SK-N-SH (cell line): ENCODE data around the gene REV1. TPM values are rescaled to one million over a fixed set of nuclear protein-coding genes. Genes with fewer than 3 reads are reported as not detected.

Experiments used
- CTCF ChIA-PET: fragments of 300-600, 350-600 bp; formaldehyde crosslinking; extraction: SDS; loops from one replicate; lab custom pipeline; 2021; lab: Yijun Ruan, JAX
- POLR2A ChIA-PET: fragments of 350-600 bp; sonication (Branson Sonifier 250); formaldehyde crosslinking; extraction: SDS; loops from one replicate; lab custom pipeline; 2020; ENCODE audit warnings: antibody characterized with exemption, inconsistent platforms; lab: Yijun Ruan, JAX
- DNase-seq: peaks from one replicate; pipeline ENCODE4 v3.0.0; 2012
- H2AFZ ChIP-seq: fragments of 200-600 bp; sonication (generic); 2 replicates; pipeline ENCODE4 v1.8.1; 2016; ENCODE audit warnings: antibody characterized with exemption, mild to moderate bottlenecking, low read depth
- H3F3A ChIP-seq: fragments of 200-600 bp; sonication (generic); replicated peaks from 2 replicates; pipeline ENCODE3; 2016; ENCODE audit warnings: antibody characterized with exemption, mild to moderate bottlenecking; ENCODE audit not compliant: insufficient read depth
- H3K27ac ChIP-seq, 2 experiments: fragments of 200-500 bp in 1 of 2; fragments of 200-600 bp in 1 of 2; sonication (Bioruptor generic) in 1 of 2; sonication (generic), shearing (Covaris generic) in 1 of 2; 2 replicates each; pipeline versions ENCODE4 v1.5.1 to v1.6.1; 2014 to 2016; ENCODE audit warnings: low read depth in 2 of 2, inconsistent platforms in 1 of 2, low read length in 1 of 2, mild to moderate bottlenecking in 1 of 2, mixed read lengths in 1 of 2
- H3K27me3 ChIP-seq: fragments of 200-600 bp; sonication (generic), shearing (Covaris generic); 2 replicates; pipeline ENCODE4 v1.6.1; 2016; ENCODE audit warnings: mixed run types; ENCODE audit not compliant: insufficient read depth
- H3K36me3 ChIP-seq, 2 experiments: fragments of 200-500 bp in 1 of 2; fragments of 200-600 bp in 1 of 2; sonication (Bioruptor generic) in 1 of 2; sonication (generic) in 1 of 2; replicated peaks in 1 of 2; 2 replicates each; pipeline versions ENCODE3 to v1.5.1; 2014 to 2016; ENCODE audit warnings: low read length in 1 of 2, mild to moderate bottlenecking in 1 of 2; ENCODE audit not compliant: insufficient read depth in 2 of 2, control insufficient read depth in 1 of 2
- H3K4me1 ChIP-seq, 2 experiments: fragments of 200-500 bp in 1 of 2; fragments of 200-600 bp in 1 of 2; sonication (Bioruptor generic) in 1 of 2; sonication (generic), shearing (Covaris generic) in 1 of 2; 2 replicates each; pipeline versions ENCODE4 v1.5.1 to v1.6.1; 2014 to 2016; ENCODE audit warnings: low read depth in 1 of 2, low read length in 1 of 2, mixed run types in 1 of 2; ENCODE audit not compliant: insufficient read depth in 2 of 2, control insufficient read depth in 1 of 2
- H3K4me2 ChIP-seq: fragments of 200-600 bp; sonication (generic), shearing (Covaris generic); 2 replicates; pipeline ENCODE4 v1.6.1; 2017; ENCODE audit warnings: mixed run types
- H3K4me3 ChIP-seq, 2 experiments: fragments of 200-500 bp in 1 of 2; fragments of 200-600 bp in 1 of 2; sonication (Bioruptor generic) in 1 of 2; sonication (generic), shearing (Covaris generic) in 1 of 2; 2 replicates each; pipeline versions ENCODE4 v1.5.1 to v1.8.1; 2014 to 2016; ENCODE audit warnings: low read depth in 2 of 2, inconsistent platforms in 1 of 2, low read length in 1 of 2, mild to moderate bottlenecking in 1 of 2, mixed read lengths in 1 of 2, moderate library complexity in 1 of 2
- H3K79me2 ChIP-seq: fragments of 200-600 bp; sonication (generic); 2 replicates; pipeline ENCODE4 v1.8.1; 2017; ENCODE audit warnings: mild to moderate bottlenecking; ENCODE audit not compliant: insufficient read depth
- H3K9ac ChIP-seq: fragments of 200-600 bp; sonication (generic); 2 replicates; pipeline ENCODE4 v1.6.1; 2017; ENCODE audit warnings: mixed run types
- H3K9me2 ChIP-seq: fragments of 200-600 bp; sonication (generic); 2 replicates; pipeline ENCODE4 v1.6.1; 2017; ENCODE audit warnings: mixed run types
- H3K9me3 ChIP-seq: fragments of 200-600 bp; sonication (generic); 2 replicates; pipeline ENCODE4 v1.6.1; 2017; ENCODE audit warnings: mixed run types, mild to moderate bottlenecking, moderate library complexity
- H4K20me1 ChIP-seq: fragments of 200-600 bp; sonication (generic); 2 replicates; pipeline ENCODE4 v1.6.1; 2017; ENCODE audit warnings: mild to moderate bottlenecking, mixed run types; ENCODE audit not compliant: insufficient read depth
- CHD2 ChIP-seq: fragments of 150-350 bp; IDR thresholded peaks from 2 replicates; pipeline ENCODE4 v1.6.1; 2018; ENCODE audit warnings: low read length; ENCODE audit not compliant: partially characterized antibody
- EP300 ChIP-seq, 2 experiments: IDR thresholded peaks; 2 replicates each; pipeline versions ENCODE4 v1.4.0 to v1.6.1; 2012; ENCODE audit warnings: borderline replicate concordance in 1 of 2, low read depth in 1 of 2, low read length in 1 of 2
- EZH2phosphoT487 ChIP-seq: fragments of 200-600 bp; sonication (generic); IDR thresholded peaks from 2 replicates; pipeline ENCODE4 v1.6.1; 2017; ENCODE audit warnings: low read depth, mixed run types, mild to moderate bottlenecking, antibody characterized with exemption, moderate library complexity, borderline replicate concordance
- FOSL2 ChIP-seq: IDR thresholded peaks from 2 replicates; pipeline ENCODE4 v1.4.0; 2012; ENCODE audit warnings: low read depth, mild to moderate bottlenecking, moderate library complexity, borderline replicate concordance
- FOXJ3 ChIP-seq: sonication (generic); formaldehyde crosslinking; IDR thresholded peaks from 2 replicates; pipeline ENCODE4 v1.5.1; 2020; ENCODE audit warnings: mild to moderate bottlenecking, missing genetic modification reagents
- FOXM1 ChIP-seq: IDR thresholded peaks from 2 replicates; pipeline ENCODE4 v1.4.0; 2012; ENCODE audit warnings: low read depth, mild to moderate bottlenecking
- GABPA ChIP-seq: IDR thresholded peaks from 2 replicates; pipeline ENCODE4 v1.4.0; 2012; ENCODE audit warnings: low read depth, mild to moderate bottlenecking
- IRF3 ChIP-seq: fragments of 150-350 bp; IDR thresholded peaks from 2 replicates; pipeline ENCODE4 v1.6.1; 2016; ENCODE audit warnings: mild to moderate bottlenecking, low read depth, low read length
- MEF2A ChIP-seq: IDR thresholded peaks from 2 replicates; pipeline ENCODE4 v1.4.0; 2012; ENCODE audit warnings: low read depth, borderline replicate concordance
- MXI1 ChIP-seq: IDR thresholded peaks from 2 replicates; pipeline ENCODE4 v1.6.1; 2012; ENCODE audit warnings: mild to moderate bottlenecking, low read depth, low read length, improper control_type of control experiment
- NFIC ChIP-seq: IDR thresholded peaks from 2 replicates; pipeline ENCODE4 v1.4.0; 2012; ENCODE audit warnings: borderline replicate concordance
- PBX3 ChIP-seq: IDR thresholded peaks from 2 replicates; pipeline ENCODE4; 2012
- RAD21 ChIP-seq: IDR thresholded peaks from 2 replicates; pipeline ENCODE4 v1.6.1; 2012; ENCODE audit warnings: mild to moderate bottlenecking, low read length
- RCOR1 ChIP-seq: fragments of 150-350 bp; IDR thresholded peaks from 2 replicates; pipeline ENCODE4 v1.6.1; 2017; ENCODE audit warnings: antibody characterized with exemption, low read length
- REST ChIP-seq: IDR thresholded peaks from 2 replicates; pipeline ENCODE4 v1.6.1; 2012; ENCODE audit warnings: mild to moderate bottlenecking, low read depth, low read length, moderate library complexity
- SIN3A ChIP-seq: IDR thresholded peaks from 2 replicates; pipeline ENCODE4 v1.6.1; 2012; ENCODE audit warnings: low read depth, mild to moderate bottlenecking, low read length, moderate library complexity, borderline replicate concordance
- TEAD4 ChIP-seq: IDR thresholded peaks from 2 replicates; pipeline ENCODE4 v1.4.0; 2012; ENCODE audit warnings: mild to moderate bottlenecking, borderline replicate concordance; ENCODE audit not compliant: insufficient read depth
- USF2 ChIP-seq: fragments of 150-350 bp; IDR thresholded peaks from 2 replicates; pipeline ENCODE4 v1.6.1; 2017; ENCODE audit warnings: antibody characterized with exemption, low read length, low read depth, borderline replicate concordance
- YY1 ChIP-seq: IDR thresholded peaks from 2 replicates; pipeline ENCODE4 v1.4.0; 2012; ENCODE audit warnings: low read depth, mild to moderate bottlenecking
- ZBTB33 ChIP-seq: IDR thresholded peaks from 2 replicates; pipeline ENCODE4 v1.4.0; 2012; ENCODE audit warnings: low read depth, borderline replicate concordance
- whole genome bisulfite sequencing: methylation state at CpG from one replicate; pipeline ENCODE4 v1.1.6; 2017; ENCODE audit warnings: low lambda C conversion rate; 5-methylcytosine and 5-hydroxymethylcytosine counted together
- polyA plus RNA-seq, 3 experiments: library from polyadenylated mRNA; depleted of rRNA; stranded (reverse); fragments of >200 nt; gene quantifications; 2 replicates each; pipeline ENCODE4 v1.2.3, GENCODE V29; 2012

REV1 gene
- polyA plus RNA-seq, 1 of the 3 experiments (the other 2 are of a cell fraction) = 15.9 TPM

- H2AFZ ChIP-seq = no peak overlapping the region
- POLR2A ChIA-PET = no interaction called here
Observed at GRCh38 chr2:99522157-99522556, 32.3 kb upstream of the REV1 start.

GRCh38 chr2:99520813-99521212 is 31.0 kb upstream of the REV1 start:
- Histone ChIP-seq H3K4me3 (no peak overlapping the region), H3K27ac (no peak overlapping the region), H3F3A (no peaks in the 10 kb centered on the region), H3K9ac (no peak overlapping the region), H3K9me3 (no peaks in the 10 kb centered on the region), H2AFZ (no peak overlapping the region), H4K20me1 (no peaks in the 10 kb centered on the region), H3K4me1 (peaks cover 0 to 3% of the 10 kb centered on the region in 2 experiments; a peak in 1 of 4 replicates), H3K36me3 (no peaks in the 10 kb centered on the region), H3K4me2 (no peak overlapping the region), H3K79me2 (no peaks in the 10 kb centered on the region), H3K27me3 (no peaks in the 10 kb centered on the region), H3K9me2 (no peaks in the 10 kb centered on the region)
- ChIA-PET CTCF (no interaction called here), POLR2A (no interaction called here)
- DNase-seq = no peak
- 40% methylated on average over 3 of the region's 3 CpGs for WGBS
- TF ChIP-seq IRF3 (no peak), YY1 (no peak), FOSL2 (no peak), SIN3A (no peak), CHD2 (no peak), MEF2A (no peak), REST (no peak), RAD21 (no peak), ZBTB33 (no peak)

More at GRCh38 chr2:99522157-99522556, 32.3 kb upstream of the REV1 start:
- TF ChIP-seq EP300 (IDR thresholded peaks at IDR 0.05; ENCODE audit: borderline replicate concordance in 1 of 2, low read depth in 1 of 2, low read length in 1 of 2) (no peak), FOSL2 (no peak), FOXJ3 (CRISPR knock-in tag) (no peak), FOXM1 (no peak), PBX3 (no peak), TEAD4 (no peak), EZH2phosphoT487 (no peak), RCOR1 (no peak), USF2 (no peak), GABPA (no peak), MXI1 (no peak), NFIC (no peak), SIN3A (no peak), YY1 (no peak)
- peaks cover 0 to 3% of the 10 kb centered on the region in 2 experiments; a peak in 1 of 4 replicates for H3K4me1 ChIP-seq
- DNase-seq = no peak
- H3K4me3 ChIP-seq = no peak overlapping the region
- H3K36me3 ChIP-seq = no peaks in the 10 kb centered on the region
- H3K9ac ChIP-seq = no peak overlapping the region
- no peaks in the 10 kb centered on the region for H4K20me1 ChIP-seq
- 42% methylated on average over 2 of the region's 2 CpGs for WGBS
- no peaks in the 10 kb centered on the region for H3K27me3 ChIP-seq
- H3F3A ChIP-seq = no peaks in the 10 kb centered on the region
- H3K27ac ChIP-seq = no peak overlapping the region
- no peaks in the 10 kb centered on the region for H3K9me3 ChIP-seq
- CTCF ChIA-PET = interaction anchor here (0.9 kb wide), 1 partner anchor 22 kb away, joined by 4 read pairs; no protein-coding TSS in a partner anchor
- no peaks in the 10 kb centered on the region for H3K79me2 ChIP-seq
- H3K9me2 ChIP-seq = no peaks in the 10 kb centered on the region
- no peak overlapping the region for H3K4me2 ChIP-seq
